GM12878 (cell line): ENCODE data around the gene TMEM126A. TPM values are rescaled to one million over a fixed set of nuclear protein-coding genes. Genes with fewer than 3 reads are reported as not detected.

Experiments
- ATAC-seq: fragments of 200-7000 bp; cut with Tn5 transposase; 3 replicates; pipeline ENCODE4 v1.9.1; 2020; ENCODE audit warnings: mild to moderate bottlenecking, moderate library complexity
- BruUV-seq: library from RNA; stranded (reverse); fragments of 400-500 nt; replicated peaks from 2 replicates; lab custom pipeline; 2021; lab: Mats Ljungman, UMichigan
- CTCF ChIA-PET: fragments of 300-600 bp; sonication (Branson Sonifier 250); formaldehyde crosslinking; extraction: SDS; loops from one replicate; lab custom pipeline; 2021; ENCODE audit warnings: inconsistent platforms; lab: Yijun Ruan, JAX
- POLR2A ChIA-PET: fragments of 350-600 bp; formaldehyde crosslinking; extraction: SDS; loops from one replicate; lab custom pipeline; 2021; ENCODE audit warnings: inconsistent platforms; lab: Charles Lee
- RAD21 ChIA-PET: fragments of 300-600 bp; sonication (Branson Sonifier 250); formaldehyde crosslinking; loops from one replicate; lab custom pipeline; 2023; ENCODE audit warnings: antibody characterized with exemption; ENCODE audit not compliant: unreplicated experiment; lab: Charles Lee
- SMC1A ChIA-PET: fragments of 300-600 bp; sonication (Branson Sonifier 250); formaldehyde crosslinking; loops from one replicate; lab custom pipeline; 2023; ENCODE audit not compliant: unreplicated experiment, uncharacterized antibody; lab: Charles Lee
- DNase-seq: peaks from one replicate; pipeline ENCODE4 v3.0.0-alpha.2; 2011; ENCODE audit warnings: low read depth, low spot score
- FAIRE-seq: peaks from 3 replicates; lab custom pipeline; 2011; peaks lifted over from hg19 to GRCh38; lab: Jason Lieb, UNC
- H2AFZ ChIP-seq: 2 replicates; pipeline ENCODE4 v1.6.0; 2011; ENCODE audit warnings: low read depth, low read length, control low read depth; ENCODE audit not compliant: control insufficient read depth
- H3K27ac ChIP-seq: 2 replicates; pipeline ENCODE4 v1.5.1; 2011; ENCODE audit warnings: control low read depth; ENCODE audit not compliant: control insufficient read depth, insufficient read depth
- H3K27me3 ChIP-seq, 2 experiments: replicated peaks in 1 of 2; 2 replicates each; pipeline versions ENCODE4 v1.6.0 to v1.6.1; 2011; ENCODE audit warnings: low read length in 1 of 2; ENCODE audit not compliant: control insufficient read depth in 2 of 2, insufficient read depth in 2 of 2
- H3K36me3 ChIP-seq, 2 experiments: 2 replicates each; pipeline ENCODE4 v1.5.1; 2011; ENCODE audit warnings: low read length in 1 of 2; ENCODE audit not compliant: control insufficient read depth in 2 of 2, insufficient read depth in 2 of 2
- H3K4me1 ChIP-seq: 2 replicates; pipeline ENCODE4 v1.6.1; 2011; ENCODE audit warnings: mild to moderate bottlenecking, low read length, moderate library complexity, mixed read lengths; ENCODE audit not compliant: control insufficient read depth, insufficient read depth
- H3K4me2 ChIP-seq: 2 replicates; pipeline ENCODE4 v1.6.0; 2011; ENCODE audit warnings: control low read depth; ENCODE audit not compliant: control insufficient read depth, insufficient read depth
- H3K4me3 ChIP-seq: fragments of 200-600 bp; sonication (generic); 2 replicates; pipeline ENCODE4 v1.5.1; 2016
- H3K79me2 ChIP-seq: 2 replicates; pipeline ENCODE4 v1.6.0; 2011; ENCODE audit warnings: low read length; ENCODE audit not compliant: control insufficient read depth, insufficient read depth
- H3K9ac ChIP-seq: 2 replicates; pipeline ENCODE4 v1.8.0; 2011; ENCODE audit warnings: low read length, control low read depth, mixed read lengths; ENCODE audit not compliant: control insufficient read depth, insufficient read depth
- H3K9me3 ChIP-seq: replicated peaks from 3 replicates; pipeline ENCODE4 v1.5.1; 2011; ENCODE audit warnings: mild to moderate bottlenecking, low read length; ENCODE audit not compliant: control insufficient read depth, insufficient read depth
- H4K20me1 ChIP-seq: 2 replicates; pipeline ENCODE4 v1.6.0; 2011; ENCODE audit not compliant: control insufficient read depth, insufficient read depth
- BCL11A ChIP-seq: IDR thresholded peaks from 2 replicates; pipeline ENCODE4 v1.6.1; 2011; ENCODE audit warnings: low read depth, low read length
- CHD2 ChIP-seq: IDR thresholded peaks from 2 replicates; pipeline ENCODE4 v1.6.1; 2011; ENCODE audit warnings: low read depth, low read length, improper control_type of control experiment, borderline replicate concordance
- NBN ChIP-seq: fragments of 450-650 bp; IDR thresholded peaks from 2 replicates; pipeline ENCODE4 v1.6.1; 2016
- POLR2A ChIP-seq: IDR thresholded peaks from 2 replicates; pipeline ENCODE4 v1.6.1; 2011; ENCODE audit warnings: low read depth, mild to moderate bottlenecking, low read length
- SIX5 ChIP-seq: IDR thresholded peaks from 2 replicates; pipeline ENCODE4 v1.6.1; 2011; ENCODE audit warnings: mild to moderate bottlenecking, low read depth, low read length, moderate library complexity; ENCODE audit not compliant: severe bottlenecking
- SREBF2 ChIP-seq: IDR thresholded peaks from 2 replicates; pipeline ENCODE4 v1.6.1; 2012; ENCODE audit warnings: mild to moderate bottlenecking, low read length
- TAF1 ChIP-seq: IDR thresholded peaks from 2 replicates; pipeline ENCODE4 v1.6.1; 2011; ENCODE audit warnings: mild to moderate bottlenecking, low read depth, low read length, borderline replicate concordance
- TARDBP ChIP-seq: IDR thresholded peaks from 2 replicates; pipeline ENCODE4 v1.6.1; 2016; ENCODE audit warnings: borderline replicate concordance
- WRNIP1 ChIP-seq: IDR thresholded peaks from 2 replicates; pipeline ENCODE4 v1.6.1; 2011; ENCODE audit warnings: low read depth, low read length, improper control_type of control experiment, borderline replicate concordance
- WGBS: methylation state at CpG from one replicate; pipeline ENCODE4 v1.1.6; 2016; ENCODE audit warnings: low lambda C conversion rate; ENCODE audit not compliant: insufficient replicate concordance, insufficient coverage; ENCODE audit errors: missing lambda C conversion rate; 5-methylcytosine and 5-hydroxymethylcytosine counted together
- in situ Hi-C: fragments of 300-500 bp; cut with MboI; formaldehyde crosslinking; loops from 9 replicates; pipeline ENCODE4 v1.14.3; 2018; ENCODE audit warnings: mixed read lengths
- intact Hi-C: fragments of 100-400 bp; cut with micrococcal nuclease; formaldehyde crosslinking; loops from one replicate; pipeline ENCODE4 v1.14.2; 2022; ENCODE audit not compliant: unreplicated experiment
- polyA plus RNA-seq, 11 experiments: library from polyadenylated mRNA; depleted of rRNA in 4 of 11; unstranded in 6 of 11; stranded (reverse) in 5 of 11; fragments of >200 nt; fragmentation: Nextera tagmentation in 4 of 11; fragmentation: Illumina TruSeq in 1 of 11; extraction: Ambion mirVana in 4 of 11; extraction: Trizol in 1 of 11; gene quantifications; 1 replicate in 1 of 11; 2 replicates in 10 of 11; pipeline versions ENCODE4 v1.2.1 to v1.2.3, GENCODE V29; 2011 to 2016; ENCODE audit warnings: inconsistent platforms in 2 of 11, missing spikeins in 2 of 11, low read depth in 1 of 11
- total RNA-seq, 4 experiments: library from RNA; depleted of rRNA in 3 of 4; stranded (reverse); fragments of >200 nt in 3 of 4; fragmentation: Illumina TruSeq in 1 of 4; extraction: Trizol in 1 of 4; gene quantifications; 2 replicates each; pipeline versions ENCODE4 v1.2.1 to v1.2.3, GENCODE V29; 2013 to 2021

The TMEM126A gene
- total and polyA plus RNA-seq, 10 of the 15 experiments (the other 5 are each of a cell fraction or from before 2014, with no cell fraction given), result 38.6 to 208 (median 71.7) TPM

DNA sequence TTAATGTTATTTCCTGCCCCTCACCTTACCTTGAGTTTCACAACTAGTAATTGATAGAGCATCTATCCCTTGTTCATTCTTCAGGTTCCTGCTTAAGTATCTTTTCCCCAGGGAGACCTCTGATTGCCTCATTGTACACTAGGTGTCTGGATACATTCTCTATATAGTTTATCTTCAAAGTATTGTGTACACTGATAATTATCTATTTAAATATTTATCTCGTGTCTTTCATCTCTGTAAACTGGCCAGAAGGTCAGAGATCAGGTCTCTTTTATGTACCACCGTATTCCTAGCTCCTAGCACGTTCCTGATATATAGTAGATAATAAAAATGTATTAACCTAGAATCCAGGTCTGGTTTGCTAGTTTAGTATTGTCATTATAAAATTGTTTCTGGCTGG is 13.0 kb upstream of the TMEM126A start:
- no peak for FAIRE-seq
- in situ Hi-C loops, result no loop called here
- no peak overlapping the region for H3K27ac ChIP-seq

DNA sequence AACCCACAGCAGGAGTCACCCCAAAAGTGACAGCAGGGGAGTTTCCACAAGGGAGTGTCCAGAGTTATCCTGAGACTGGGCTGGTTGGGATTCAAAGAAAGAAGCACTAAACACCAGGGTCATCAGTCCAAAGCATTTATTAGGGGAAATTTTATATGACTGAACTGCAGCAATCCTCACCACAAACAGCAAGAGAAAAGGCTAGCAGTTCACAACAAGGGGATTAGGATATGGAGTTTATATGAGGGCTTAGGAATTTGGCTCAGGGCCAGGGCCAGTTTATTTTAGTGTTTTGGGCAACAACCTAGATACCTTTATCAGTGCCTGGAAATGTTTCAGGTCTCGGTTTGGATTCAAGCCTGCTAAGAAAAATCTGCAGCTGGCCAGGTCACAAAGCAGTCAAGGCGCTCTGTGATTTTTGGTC is 4.6 kb upstream of the TMEM126A start:
- Histone ChIP-seq H3K9ac (no peak overlapping the region), H3K36me3 (no peaks in the 10 kb centered on the region)
- POLR2A ChIA-PET, result no interaction called here
- TF ChIP-seq WRNIP1 (no peak), SIX5 (no peak), SREBF2 (no peak), BCL11A (no peak)
- TF ChIP-seq, all 136 proteins: peak for 0
- no peaks in the 10 kb centered on the region for H4K20me1 ChIP-seq
- no peak for ATAC-seq
- no peak overlapping the region for H2AFZ ChIP-seq
- H3K4me2 ChIP-seq, result no peak overlapping the region
- WGBS, result 80% methylated on average over 2 of the region's 2 CpGs
- intact Hi-C loops (no loop called here), in situ Hi-C loops (no loop called here)
- ChIA-PET RAD21 (no interaction called here), SMC1A (no interaction called here), CTCF (no interaction called here)
- no peak overlapping the region for H3K4me3 ChIP-seq
- no peaks in the 10 kb centered on the region for H3K4me1 ChIP-seq
- no peaks in the 10 kb centered on the region for H3K27me3 ChIP-seq
- BruUV-seq, result no TSS peak
- H3K27ac ChIP-seq, result no peak overlapping the region
- FAIRE-seq, result no peak
- H3K79me2 ChIP-seq, result peaks cover 7% of the 10 kb centered on the region
- no peaks in the 10 kb centered on the region for H3K9me3 ChIP-seq
- DNase-seq, result no peak

More for the DNA sequence above, 13.0 kb upstream of the TMEM126A start:
- H3K36me3 ChIP-seq, result peaks cover 0 to 10% of the 10 kb centered on the region in 2 experiments; a peak in 1 of 4 replicates
- H4K20me1 ChIP-seq, result no peaks in the 10 kb centered on the region
- intact Hi-C loops, result no loop called here
- no peak for ATAC-seq
- peaks cover 4% of the 10 kb centered on the region; the same call in 1 of the 2 replicates for H3K4me1 ChIP-seq
- CTCF ChIA-PET, result no interaction called here
- H3K27me3 ChIP-seq, result no peaks in the 10 kb centered on the region
- no peak overlapping the region for H3K4me3 ChIP-seq
- RAD21 ChIA-PET, result no interaction called here
- no peak for DNase-seq
- no peak for TF ChIP-seq CHD2
- TF ChIP-seq TAF1, result no peak
- TF ChIP-seq NBN, result no peak
- TF ChIP-seq TARDBP, result no peak
- TF ChIP-seq POLR2A, result no peak
- H3K79me2 ChIP-seq, result peaks cover 11% of the 10 kb centered on the region
- H2AFZ ChIP-seq, result no peak overlapping the region
- no peak overlapping the region for H3K9ac ChIP-seq
- WGBS, result 83% methylated on average over 3 of the region's 3 CpGs
- POLR2A ChIA-PET, result interaction anchor here (2.9 kb wide), 1 partner anchor 13 kb away, joined by 15 read pairs; the partner anchor contains the start of gene TMEM126A
- SMC1A ChIA-PET, result no interaction called here
- BruUV-seq, result no TSS peak
- H3K9me3 ChIP-seq, result no peaks in the 10 kb centered on the region
- H3K4me2 ChIP-seq, result no peak overlapping the region
